ENCODE results near the gene SPINDOC.
"Not testable (repeated sequence)": the region's sequence is repeated elsewhere in the genome, so short reads cannot be mapped to it uniquely, and the experiment has no call there.

The SPINDOC gene, protein sequence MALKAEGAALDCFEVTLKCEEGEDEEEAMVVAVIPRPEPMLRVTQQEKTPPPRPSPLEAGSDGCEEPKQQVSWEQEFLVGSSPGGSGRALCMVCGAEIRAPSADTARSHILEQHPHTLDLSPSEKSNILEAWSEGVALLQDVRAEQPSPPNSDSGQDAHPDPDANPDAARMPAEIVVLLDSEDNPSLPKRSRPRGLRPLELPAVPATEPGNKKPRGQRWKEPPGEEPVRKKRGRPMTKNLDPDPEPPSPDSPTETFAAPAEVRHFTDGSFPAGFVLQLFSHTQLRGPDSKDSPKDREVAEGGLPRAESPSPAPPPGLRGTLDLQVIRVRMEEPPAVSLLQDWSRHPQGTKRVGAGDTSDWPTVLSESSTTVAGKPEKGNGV

DNA sequence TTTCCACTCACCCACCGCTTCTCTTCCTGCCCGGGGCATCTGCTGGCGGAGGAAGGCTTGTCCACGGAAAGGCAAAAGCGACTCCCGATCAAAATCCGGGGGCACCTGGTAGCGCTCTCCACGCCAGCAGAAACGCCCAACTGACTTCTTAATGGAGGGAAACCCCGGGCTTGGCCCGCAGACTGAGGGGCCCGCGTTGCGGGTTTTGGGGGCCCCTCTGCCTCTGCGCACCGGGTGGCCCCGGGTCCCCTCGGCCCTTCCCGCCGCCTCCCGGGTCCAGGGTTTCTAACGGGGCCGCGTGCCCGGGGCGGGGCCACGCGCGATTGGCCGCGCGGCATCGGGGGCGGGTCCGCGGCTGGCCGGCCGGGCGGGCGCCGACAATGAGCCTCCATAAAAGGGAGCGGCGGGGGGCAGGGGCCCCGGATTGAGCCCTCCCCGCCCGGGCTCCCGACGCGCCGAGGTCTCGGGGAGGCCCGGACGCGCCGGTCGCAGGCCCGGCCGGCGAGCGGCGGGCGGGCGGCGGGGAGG is at the start of gene SPINDOC:
Gene SPINDOC (plus strand): TSS at position 422 of the 528 bp plus-strand sequence. CDS start 231 bp downstream, outside the sequence.
- no peak for FAIRE-seq

DNA sequence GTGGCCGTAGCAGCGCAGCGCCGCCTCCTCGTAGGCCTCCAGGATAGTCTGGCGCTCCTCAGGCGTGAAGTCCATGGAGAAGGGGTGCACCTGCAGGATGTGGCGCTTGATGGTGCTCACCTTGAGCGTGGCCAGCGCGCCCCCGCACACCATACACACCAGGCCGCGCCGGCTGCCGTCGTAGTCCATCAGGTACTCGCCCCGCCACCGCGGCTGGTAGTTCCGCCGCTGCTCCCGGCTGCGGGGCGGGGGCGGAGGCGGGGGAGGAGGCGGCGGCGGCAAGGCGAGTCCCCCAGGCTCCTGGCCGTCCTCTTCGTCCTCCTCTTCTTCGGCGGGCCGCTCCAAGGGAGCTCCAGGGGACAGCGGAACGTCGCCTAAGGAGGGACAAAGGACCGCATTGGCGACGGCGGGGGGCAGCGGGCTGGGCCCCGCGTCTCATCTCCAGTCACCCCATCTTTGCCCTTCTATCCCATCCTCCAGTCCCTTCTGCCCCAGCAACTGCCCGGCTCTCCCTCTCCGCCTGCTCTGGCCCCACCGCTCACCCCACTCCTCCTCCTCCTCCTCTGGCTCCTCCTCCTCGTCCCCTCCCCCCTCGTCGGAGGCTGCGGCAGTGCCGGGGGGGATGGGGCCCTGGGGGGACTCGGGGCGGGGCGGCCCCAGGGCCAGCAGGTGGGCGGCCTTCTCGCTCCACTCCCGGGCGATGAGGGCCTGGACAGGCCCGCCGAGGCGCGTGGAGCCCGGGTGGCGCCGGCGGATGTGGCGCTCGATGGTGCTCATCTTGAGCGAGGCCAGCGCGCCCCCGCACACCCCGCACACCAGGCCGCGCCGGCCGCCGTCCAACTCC is 49.5 kb upstream of the SPINDOC start:
- no peak for FAIRE-seq

DNA sequence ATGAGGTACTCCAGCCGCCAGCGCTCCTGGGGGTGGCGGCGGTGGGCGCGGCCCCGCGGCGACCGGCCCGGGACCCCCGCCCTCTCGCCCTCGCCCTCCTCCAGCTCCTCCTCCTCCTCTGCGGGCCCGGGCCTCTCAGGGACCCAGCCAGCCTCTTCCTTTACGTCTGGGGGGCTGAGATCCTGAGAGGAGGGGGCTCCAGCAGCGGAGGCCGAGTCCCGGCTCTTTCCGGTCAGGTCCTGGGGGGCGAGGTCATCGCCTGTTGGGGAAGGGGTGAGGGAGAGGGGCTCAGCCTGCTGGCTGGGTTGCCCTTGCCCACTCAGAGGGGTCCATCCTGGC is 48.9 kb upstream of the SPINDOC start:
- FAIRE-seq = no peak

DNA sequence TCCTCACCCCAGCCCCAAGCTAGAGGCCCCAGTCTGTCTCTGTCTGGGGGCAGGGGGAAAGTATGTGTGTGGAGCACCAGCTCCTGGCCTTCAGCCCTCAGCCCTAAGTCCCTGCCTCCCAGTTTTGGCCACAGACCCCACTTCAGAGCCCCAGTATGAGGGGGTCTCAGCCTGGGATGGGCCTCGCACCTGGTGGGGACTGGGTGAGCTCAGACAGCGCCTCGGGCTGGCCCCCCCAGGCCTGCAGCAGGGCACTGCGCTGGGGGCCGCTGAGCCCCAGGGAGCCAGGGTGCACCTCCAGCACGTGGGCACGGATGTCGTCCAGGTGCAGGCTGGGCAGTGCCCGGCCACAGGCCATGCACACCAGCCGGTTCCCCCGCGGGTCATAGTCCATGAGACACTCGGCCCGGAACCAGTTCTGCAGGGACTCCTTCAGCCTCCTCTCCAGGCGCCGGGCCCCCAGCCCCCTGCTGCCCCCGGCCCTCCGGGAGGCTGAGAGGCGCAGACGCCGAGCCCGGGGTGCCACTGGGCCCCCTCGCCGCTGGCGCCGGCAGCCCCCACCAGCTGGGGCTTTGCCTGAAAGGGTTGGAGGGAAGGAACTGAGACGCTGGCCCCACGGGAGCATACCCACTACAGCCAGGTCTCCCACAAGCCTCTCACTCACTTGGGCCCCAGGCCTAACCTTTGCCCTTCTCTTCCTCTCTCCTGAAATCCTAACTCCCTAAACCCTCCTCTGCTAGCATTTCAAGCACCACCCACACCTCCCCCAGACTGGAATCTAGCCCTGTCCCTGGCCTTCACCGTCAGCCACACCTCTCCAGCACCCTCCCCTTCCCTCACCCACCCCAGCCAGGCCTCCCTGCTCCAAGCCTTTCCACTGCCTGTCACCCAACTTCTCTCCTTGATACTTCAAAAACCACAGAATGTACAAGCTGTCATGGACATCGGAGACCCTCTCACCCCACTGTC is 48.3 kb upstream of the SPINDOC start:
- FAIRE-seq = no peak

DNA sequence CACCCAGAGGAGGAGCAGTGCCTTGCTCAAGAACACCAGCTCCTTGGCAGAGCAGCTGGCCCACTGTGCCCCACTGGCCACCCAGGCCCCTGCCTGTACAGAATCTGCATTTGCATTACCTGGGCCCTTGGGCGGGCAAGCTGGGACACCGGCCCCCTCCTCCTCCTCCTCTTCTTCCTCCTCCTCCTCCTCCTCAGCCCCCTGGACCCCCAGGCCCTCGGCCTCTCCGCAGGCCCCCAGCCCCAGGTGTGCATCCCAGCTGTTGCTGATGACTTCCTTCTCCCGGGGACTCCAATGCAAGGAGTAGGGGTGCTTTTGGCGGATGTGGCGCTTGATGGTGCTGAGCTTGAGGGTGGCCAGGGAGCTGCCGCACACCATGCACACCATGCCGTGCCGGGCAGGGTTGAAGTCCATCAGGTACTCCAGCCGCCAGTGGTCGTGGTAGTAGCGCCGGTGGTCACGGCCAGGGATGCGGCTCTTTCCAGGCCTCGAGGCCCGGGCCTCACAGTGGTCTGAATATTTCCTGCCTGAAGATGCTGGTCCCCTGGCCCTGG is 47.5 kb upstream of the SPINDOC start:
- no peak for FAIRE-seq

DNA sequence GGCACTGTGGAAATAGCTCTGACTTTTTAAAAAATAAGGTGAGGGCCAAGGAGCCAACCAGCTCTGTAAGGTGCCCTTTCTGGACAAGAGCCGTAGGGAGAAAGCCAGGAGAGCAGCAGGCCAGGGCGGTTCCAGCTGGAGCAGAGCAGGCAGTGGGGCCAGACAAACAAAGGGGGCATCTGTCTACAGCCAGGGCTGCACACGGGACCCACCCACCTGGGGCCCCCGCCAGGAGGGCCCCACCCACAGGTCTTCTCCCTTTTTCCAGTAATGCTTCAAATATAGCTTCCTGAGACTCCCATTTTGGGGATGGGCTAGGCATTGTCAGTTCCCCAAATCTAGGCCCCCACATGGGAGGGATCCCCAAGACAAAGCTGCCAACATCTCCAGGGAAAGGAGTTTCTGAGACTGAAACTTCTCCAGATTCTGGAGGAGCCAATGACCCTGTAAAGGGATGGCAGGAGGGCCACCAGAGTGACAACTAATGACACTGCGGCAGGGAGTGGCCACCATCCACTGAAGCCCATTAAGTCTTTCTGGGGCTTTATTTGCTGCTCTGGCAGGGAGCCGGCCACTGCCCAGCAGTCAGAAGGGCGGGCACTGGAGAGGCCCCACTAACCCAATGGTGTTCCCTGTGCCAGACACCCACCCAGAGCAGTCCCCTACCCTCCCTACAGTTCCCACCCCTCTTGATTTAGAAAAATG is 46.6 kb upstream of the SPINDOC start:
- FAIRE-seq = no peak

DNA sequence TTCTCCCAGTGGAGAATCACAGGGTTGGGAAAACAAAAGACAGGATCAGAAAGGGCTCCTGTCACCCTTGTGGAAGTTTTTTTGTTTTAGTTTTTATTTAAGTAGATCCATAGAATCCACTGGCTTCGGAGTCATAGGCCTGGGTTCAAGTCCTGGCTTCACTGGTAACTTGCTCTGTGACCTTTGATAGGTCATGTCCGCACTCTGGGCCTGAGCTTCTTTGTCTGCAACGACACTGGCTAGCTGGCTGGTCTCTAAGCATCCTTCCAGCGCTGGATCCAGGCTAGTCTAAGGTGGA is 46.0 kb upstream of the SPINDOC start:
- FAIRE-seq = no peak

DNA sequence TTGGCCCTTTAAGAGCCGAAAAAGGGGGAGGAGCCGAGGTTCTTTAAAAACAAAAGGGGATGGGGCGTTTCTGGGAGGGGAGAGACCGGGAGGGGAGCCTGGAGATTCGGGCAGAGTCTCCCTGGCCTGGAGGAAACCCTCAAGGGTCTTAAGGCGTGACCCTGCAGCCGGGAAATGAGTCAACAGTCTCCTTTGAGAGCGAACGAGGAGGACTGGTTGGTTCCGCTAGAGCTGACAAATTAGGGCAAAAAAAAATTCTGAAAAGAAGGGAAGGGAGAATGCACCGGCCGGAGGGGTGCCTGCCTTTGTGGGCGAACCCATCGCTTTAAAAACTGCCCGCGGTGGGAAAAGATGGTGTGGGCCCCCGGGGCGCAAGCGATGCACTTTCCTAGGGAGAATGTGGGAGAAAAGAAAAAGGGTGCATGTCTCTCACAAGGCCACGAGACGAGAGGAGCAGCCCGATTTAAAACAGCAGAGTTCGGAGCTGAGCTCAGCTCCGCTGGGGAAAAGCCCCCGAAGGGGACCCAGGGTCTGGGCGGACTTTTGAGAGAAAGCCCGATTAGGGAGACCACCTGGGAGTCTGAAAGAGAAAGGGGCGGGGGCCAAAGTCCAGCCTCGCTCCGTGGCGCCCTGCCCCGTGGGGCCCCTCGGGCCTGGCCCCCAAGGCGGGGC is 45.6 kb upstream of the SPINDOC start:
- no peak for FAIRE-seq

DNA sequence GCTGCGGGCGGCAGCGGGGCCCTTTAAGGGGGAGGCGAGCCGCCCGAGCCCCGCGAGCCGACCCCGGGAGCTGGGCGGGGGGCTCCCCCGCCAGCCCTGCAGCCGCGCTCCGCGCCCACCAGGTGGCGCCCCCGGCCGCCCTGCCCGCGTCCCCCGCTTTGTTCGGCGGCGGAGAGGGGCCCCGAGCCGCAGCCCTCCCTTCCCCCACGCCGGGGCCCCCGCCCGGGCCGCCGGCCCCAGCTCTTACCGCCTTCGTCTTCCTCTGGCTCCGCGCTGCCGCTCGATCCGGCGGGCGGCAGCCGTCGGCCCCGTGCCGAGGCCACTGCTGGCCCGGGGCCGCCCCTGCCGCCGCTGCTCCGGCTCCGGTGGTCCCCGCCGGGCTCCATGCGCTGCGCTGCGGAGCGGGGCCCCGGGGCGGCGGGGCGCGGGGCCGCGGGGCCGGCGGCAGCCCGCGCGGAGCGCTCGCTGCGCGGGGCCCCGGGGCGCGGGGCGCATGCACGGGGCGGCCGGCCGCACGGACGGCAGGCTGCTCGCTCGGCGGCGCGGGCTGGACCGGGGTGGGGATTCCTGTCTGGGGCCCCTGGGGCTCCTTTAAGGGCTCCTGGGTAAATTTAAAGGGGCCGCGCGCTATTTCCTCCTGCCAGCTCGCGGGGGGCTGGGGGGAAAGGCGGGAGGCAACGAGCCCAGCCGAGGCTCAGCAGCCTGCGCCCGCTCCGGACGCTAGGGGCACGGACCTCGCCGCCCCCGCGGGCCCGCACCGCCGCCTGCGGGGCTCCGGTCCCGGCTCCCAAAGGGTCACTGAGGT is 44.8 kb upstream of the SPINDOC start, which contains the start of gene ZFTA:
Gene ZFTA (minus strand): TSS at position 539 of the 805 bp plus-strand sequence. CDS start 153 bp downstream, at position 386.
- no peak for FAIRE-seq

DNA sequence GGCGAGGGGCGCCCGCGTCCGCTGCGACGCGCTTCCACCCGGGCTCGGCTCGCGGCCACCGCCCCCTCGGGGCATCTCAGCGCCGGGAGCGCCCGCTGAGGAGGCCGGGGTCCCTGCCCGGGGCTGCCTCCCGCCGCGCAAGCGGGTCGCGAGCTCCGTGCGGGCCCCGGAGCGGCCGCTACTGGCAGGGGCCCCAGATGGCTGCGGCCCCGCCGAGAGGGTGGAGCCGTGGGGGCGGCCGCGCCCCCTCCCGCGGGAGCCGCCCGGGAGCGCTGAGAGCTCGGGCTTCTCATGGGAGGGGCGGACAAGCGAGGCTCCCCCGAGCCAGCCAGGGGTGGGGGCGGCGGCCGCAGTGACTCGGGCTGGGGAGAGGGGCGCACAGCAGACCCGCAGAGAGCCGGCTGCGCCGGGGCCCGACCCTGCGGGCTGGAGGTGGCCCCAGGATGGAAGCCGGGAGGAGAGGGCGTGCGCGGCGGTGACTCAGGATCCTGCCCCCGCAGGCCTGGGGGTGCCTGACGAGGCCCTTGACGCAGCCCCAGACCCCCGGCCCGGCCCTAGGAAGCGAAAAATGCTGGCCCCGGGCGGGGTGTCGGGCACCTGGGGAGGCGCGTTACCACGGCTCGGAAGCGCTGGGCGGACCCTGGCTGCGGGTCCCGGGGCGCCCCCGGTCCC is 44.1 kb upstream of the SPINDOC start:
- no peak for FAIRE-seq

DNA sequence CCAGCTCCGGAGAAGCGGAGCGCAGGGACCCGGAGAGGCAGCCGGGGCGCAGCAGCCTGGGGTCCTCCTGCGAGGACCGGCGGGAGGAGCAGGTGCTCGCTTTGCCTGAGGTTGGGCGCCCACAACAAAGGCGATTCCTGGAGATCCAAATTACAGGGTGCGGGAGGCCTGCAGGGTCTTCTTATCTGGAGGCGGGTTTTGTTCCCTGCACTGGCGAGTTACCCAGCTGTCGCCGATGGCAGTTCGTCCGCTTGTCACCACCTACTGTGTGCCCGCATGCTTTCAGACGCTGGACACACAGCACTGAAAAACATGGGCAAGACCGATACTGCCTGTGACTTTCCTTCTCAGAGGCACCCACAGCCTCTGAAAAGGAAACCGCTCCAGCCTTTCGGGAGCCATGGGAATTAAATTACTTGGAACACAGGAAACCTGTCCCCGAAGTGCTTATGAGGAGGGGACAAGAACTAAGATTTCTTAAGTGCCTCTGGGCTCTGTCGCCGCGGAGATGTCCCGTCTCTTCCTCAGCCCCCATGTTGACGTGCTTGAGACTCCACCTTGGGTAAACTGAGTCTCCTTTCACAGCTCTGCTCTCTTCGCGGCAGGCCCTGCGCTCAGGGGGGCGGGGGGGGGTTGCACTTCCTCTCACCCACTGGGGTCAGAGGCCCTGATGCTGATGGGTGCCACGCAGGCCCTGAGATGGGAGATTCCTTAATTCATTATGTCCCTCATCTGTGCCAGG is 43.4 kb upstream of the SPINDOC start:
- no peak for FAIRE-seq

DNA sequence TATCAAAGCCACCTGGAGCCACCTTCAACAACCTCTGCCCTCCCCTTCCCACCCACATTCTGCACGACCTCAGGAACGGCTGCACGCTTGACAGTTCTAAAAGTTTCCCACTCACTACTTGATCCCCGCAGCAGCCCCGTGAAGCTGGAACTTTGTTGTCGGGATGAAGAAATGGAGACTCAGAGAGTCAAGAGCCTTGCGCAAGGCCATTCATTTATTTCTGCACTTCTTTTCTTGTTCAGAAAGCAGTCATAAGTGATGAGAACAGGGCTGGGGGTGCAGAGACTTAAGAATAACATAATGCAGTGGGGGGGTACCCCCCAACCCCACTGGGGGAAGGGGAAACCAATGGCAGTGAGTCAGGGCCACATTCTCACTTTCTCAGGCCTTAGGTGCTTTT is 42.5 kb upstream of the SPINDOC start:
- FAIRE-seq = no peak

DNA sequence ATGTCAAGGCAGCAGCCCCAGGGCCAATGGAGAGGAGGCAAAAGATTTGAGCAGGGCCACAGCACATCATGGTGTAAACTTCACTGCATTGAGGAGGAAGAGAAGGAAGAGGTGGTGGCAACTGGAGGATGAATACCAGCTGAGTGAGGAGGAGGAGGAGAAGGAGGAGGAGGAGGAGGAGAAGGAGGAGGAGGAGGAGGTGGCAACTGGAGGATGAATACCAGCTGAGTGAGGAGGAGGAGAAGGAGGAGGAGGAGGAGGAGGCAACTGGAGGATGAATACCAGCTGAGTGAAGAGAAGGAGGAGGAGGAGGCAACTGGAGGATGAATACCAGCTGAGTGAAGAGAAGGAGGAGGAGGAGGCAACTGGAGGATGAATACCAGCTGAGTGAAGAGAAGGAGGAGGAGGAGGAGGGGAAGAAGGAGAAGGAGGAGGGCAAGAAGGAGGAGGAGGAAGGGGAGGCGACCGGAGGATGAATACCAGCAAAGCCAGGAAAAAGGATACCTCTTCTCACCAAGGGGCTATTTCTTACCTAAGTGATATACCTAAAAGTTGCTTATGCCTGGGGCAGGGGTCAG is 41.4 kb upstream of the SPINDOC start:
- FAIRE-seq = not testable (repeated sequence)

DNA sequence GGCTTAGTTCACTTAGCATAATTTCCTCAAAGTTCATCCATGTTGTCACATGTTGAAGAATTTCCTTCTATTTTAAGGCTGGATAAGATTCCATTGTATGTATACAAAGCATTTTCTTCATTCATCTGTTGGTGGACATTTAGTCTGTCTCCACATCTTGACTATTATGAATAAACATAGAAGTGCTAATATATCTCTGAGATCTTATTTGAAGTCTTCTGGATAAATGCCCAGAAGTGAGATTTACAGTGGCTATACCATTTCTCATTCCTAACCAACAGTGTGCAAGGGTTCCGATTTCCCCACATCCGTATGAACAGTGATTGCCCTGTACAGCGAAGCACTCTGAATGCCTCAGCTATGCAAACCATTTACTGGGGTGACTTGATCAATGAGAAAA is 38.1 kb upstream of the SPINDOC start:
- no peak for FAIRE-seq

DNA sequence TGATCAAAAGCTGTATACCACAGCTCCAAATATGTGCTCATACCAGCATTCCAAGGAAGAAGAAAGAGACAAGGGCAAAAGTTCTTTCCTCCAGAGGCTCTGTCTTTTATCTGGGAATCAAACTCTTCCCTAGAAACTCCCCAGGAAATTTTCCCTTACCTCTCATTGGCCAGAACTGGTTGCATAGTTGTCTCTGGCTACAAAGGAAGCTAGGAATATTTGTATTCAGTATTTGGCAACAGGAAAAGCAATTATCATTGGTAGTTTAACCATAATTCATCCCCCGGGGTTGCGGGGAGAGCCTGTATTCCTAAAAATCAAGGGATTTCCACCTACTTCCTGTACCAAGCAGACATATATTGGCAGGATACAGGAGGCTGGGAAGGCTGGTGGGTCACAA is 34.2 kb upstream of the SPINDOC start:
- no peak for FAIRE-seq

DNA sequence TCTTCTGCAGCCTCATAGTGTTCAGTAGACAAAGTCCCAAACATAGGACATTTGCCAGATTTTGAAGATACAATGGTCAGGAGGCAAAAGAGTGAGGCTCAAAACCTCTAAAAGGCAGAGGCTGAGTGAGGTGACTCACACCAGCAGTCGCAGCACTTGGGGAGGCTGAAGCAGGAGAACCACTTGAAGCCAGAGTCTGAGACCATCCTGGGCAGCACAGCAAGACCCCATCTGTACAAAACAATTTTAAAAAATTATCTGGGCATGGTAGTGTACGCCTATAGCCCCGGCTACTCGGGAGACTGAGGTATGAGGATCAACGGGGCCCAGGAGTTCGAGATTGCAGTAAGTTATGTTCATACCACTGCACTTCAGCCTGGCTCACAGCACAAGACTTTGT is 30.5 kb upstream of the SPINDOC start:
- no peak for FAIRE-seq

DNA sequence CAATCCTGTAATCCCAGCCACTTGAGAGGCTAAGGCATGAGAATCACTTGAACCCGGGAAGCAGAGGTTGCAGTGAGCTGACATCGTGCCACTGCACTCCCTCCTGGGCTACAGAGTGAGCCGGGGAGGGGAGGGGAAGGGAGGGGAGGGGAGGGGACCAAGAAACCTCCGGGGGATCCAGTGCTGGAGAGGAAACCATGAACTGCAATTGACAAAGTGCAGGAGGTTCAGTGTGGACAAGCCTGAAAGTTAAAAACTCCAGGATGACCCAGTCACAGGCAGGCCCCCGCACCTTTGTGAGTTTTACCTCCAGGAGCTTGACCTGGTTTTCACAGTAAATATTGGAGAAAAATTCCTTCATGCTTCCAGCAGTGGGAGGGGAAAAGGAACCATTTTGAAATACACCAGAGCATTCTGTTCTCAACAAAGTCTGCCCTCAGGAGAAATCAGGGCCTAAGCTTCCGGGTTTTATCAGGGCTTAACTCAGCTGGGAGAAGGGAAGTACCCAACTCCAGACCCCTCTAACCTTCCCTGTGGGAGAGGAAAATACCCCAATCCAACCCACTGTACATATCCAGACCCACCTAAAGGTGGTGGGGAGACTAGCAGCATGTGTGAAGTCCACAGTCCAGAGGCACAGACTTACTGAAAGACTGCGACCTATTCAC is 29.2 kb upstream of the SPINDOC start:
- no peak for FAIRE-seq

DNA sequence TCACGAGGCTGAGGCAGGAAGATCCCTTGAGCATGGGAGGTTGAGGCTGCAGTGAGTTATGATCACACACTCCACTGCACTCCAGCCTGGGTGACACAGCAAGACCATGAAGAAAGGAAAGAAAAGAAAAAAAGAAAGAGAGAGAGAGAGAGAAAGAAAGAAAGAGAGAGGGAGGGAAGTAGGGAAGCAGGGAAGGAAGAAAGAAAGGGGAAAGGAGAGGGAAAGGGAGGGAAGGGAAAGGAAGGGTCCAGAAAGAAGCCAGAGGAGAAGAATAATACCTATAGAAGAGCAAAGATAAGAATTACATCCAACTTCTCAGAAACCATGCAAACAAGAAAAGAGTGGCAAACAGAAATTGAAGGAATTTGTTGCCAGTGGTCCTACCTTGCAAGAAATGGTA is 27.4 kb upstream of the SPINDOC start:
- no peak for FAIRE-seq
